Cardiac muscle cell (in vitro differentiated cells and primary cell): ENCODE measurements around the gene CCT7. TPM values are rescaled to one million over a fixed set of nuclear protein-coding genes. Genes with fewer than 3 reads are reported as not detected.

ENCODE experiments used
- DNase-seq, 2 donors: peaks; one replicate each; pipeline versions ENCODE4 v3.0.0 to v3.0.0-alpha.2; 2010 to 2017; ENCODE audit warnings: low read depth in 1 of 2, low spot score in 1 of 2
- H3K27ac ChIP-seq: fragments of 200-600 bp; sonication (generic); 2 replicates; pipeline ENCODE4 v1.5.1; 2016
- H3K27me3 ChIP-seq: fragments of 200-600 bp; sonication (generic); 2 replicates; pipeline ENCODE4 v1.6.0; 2016; ENCODE audit warnings: control low read depth
- H3K36me3 ChIP-seq: fragments of 200-600 bp; sonication (generic); 2 replicates; pipeline ENCODE4 v1.5.1; 2016; ENCODE audit warnings: control low read depth
- H3K4me1 ChIP-seq: fragments of 200-600 bp; sonication (generic); 2 replicates; pipeline ENCODE4 v1.8.1; 2017; ENCODE audit warnings: low read depth, mild to moderate bottlenecking, mixed run types
- H3K4me3 ChIP-seq: fragments of 200-600 bp; sonication (generic); 2 replicates; pipeline ENCODE4 v1.5.1; 2016; ENCODE audit warnings: mild to moderate bottlenecking
- H3K9me3 ChIP-seq: fragments of 200-600 bp; sonication (generic); 2 replicates; pipeline ENCODE4 v1.5.1; 2017; ENCODE audit warnings: low read depth, mild to moderate bottlenecking, control low read depth
- polyA plus RNA-seq: library from polyadenylated mRNA; unstranded; fragments of >200 nt; fragmentation: Nextera tagmentation; extraction: Ambion mirVana; gene quantifications from 2 replicates; pipeline ENCODE4 v1.2.1, GENCODE V29; 2016
- total RNA-seq: library from RNA; depleted of rRNA; stranded (reverse); fragments of >200 nt; gene quantifications from 2 replicates; pipeline ENCODE4 v1.2.3, GENCODE V29; 2016
- TF ChIP-seq, protein P1 (sequence below): IDR thresholded peaks from 2 replicates; pipeline ENCODE4 v1.5.1; 2012; ENCODE audit warnings: low read depth, mild to moderate bottlenecking, low read length

The CCT7 gene
- total and polyA plus RNA-seq, 2 experiments from 2014 or later, result 370 to 384 TPM

DNA sequence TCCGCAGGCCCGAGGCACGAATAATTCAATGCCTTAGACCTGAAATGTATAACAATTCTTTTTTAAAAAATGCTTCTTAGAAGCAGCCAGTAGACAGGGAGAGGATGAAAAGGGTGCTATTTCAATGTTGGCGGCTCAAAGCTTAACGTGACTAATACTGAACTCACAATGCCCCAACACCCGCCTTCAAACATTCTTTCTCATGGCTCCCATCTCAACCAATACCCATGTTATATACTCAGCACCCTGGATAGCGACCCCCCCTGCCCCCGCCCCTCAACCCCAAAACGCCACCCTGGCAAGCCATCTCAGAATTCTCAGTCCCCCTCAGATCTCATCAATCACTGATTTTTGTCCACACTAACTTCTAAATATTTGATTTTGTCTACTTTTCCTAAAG lies 45.7 kb downstream of the CCT7 start:
- TF ChIP-seq, protein P1, sequence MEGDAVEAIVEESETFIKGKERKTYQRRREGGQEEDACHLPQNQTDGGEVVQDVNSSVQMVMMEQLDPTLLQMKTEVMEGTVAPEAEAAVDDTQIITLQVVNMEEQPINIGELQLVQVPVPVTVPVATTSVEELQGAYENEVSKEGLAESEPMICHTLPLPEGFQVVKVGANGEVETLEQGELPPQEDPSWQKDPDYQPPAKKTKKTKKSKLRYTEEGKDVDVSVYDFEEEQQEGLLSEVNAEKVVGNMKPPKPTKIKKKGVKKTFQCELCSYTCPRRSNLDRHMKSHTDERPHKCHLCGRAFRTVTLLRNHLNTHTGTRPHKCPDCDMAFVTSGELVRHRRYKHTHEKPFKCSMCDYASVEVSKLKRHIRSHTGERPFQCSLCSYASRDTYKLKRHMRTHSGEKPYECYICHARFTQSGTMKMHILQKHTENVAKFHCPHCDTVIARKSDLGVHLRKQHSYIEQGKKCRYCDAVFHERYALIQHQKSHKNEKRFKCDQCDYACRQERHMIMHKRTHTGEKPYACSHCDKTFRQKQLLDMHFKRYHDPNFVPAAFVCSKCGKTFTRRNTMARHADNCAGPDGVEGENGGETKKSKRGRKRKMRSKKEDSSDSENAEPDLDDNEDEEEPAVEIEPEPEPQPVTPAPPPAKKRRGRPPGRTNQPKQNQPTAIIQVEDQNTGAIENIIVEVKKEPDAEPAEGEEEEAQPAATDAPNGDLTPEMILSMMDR, result no peak
- DNase-seq, result no peak

GRCh38 chr2:73281244-73281643 lies 47.1 kb downstream of the CCT7 start:
- H3K4me3 ChIP-seq, result no peak overlapping the region
- H3K4me1 ChIP-seq, result peaks cover 3% of the 10 kb centered on the region
- no peak for DNase-seq
- no peak overlapping the region for H3K27ac ChIP-seq
- H3K27me3 ChIP-seq, result peaks cover 38% of the 10 kb centered on the region
- no peaks in the 10 kb centered on the region for H3K36me3 ChIP-seq
- TF ChIP-seq, protein P1, result no peak
- H3K9me3 ChIP-seq, result no peaks in the 10 kb centered on the region

More for the DNA sequence above, 45.7 kb downstream of the CCT7 start:
- Histone ChIP-seq H3K36me3 (no peaks in the 10 kb centered on the region), H3K4me3 (no peak overlapping the region), H3K27ac (no peak overlapping the region), H3K4me1 (peaks cover 3% of the 10 kb centered on the region), H3K27me3 (peaks cover 24% of the 10 kb centered on the region), H3K9me3 (no peaks in the 10 kb centered on the region)

- TF ChIP-seq, protein P1, result no peak
- H3K36me3 ChIP-seq, result no peaks in the 10 kb centered on the region
- H3K4me3 ChIP-seq, result peak overlapping the region; percentile 67
- H3K4me1 ChIP-seq, result peaks cover 3% of the 10 kb centered on the region
- H3K9me3 ChIP-seq, result no peaks in the 10 kb centered on the region
- no peak for DNase-seq
- H3K27me3 ChIP-seq, result peaks cover 56% of the 10 kb centered on the region
- H3K27ac ChIP-seq, result no peak overlapping the region
Observed at GRCh38 chr2:73282924-73283544, 48.9 kb downstream of the CCT7 start.

DNA sequence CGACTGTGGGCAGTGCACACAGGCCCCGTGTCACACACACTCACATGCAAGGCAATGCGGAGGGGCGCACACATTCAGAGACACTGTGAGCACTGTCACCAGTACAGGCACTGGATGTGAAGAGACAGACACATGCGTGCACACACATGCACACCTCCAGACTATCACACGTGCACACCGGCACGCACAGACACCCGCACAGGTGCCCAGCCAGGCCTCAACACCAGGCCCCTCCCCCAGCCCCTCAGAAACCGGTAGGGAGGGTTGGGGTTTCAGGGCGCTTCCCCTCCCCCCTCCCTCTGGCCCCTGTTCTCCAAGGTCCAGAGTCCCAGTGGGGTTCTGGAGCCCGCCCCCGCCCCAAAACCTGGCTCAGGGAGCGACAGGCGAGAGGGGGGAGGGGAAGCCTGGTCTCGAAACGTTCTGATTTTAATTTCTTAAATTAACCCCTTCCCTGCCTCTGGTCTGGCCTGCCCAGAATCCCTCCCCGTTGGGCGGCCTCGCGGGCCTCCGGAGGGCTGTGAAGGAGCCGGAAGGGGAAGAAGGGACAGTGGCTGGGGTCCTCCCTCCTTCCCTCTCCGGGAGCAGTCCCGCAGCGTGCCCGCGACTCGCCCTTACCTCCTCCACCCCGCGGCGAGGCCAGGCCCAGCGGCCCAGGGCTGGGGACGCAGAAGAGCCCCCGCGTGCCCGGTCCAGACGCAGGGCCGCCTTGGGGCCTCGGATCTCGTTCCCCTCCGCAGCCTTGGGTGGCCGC lies 49.6 kb downstream of the CCT7 start:
- no peak for DNase-seq
- TF ChIP-seq, protein P1, result no peak
- peak overlapping the region; percentile 67 for H3K4me3 ChIP-seq
- peaks cover 63% of the 10 kb centered on the region for H3K27me3 ChIP-seq
- H3K27ac ChIP-seq, result no peak overlapping the region
- peaks cover 3% of the 10 kb centered on the region for H3K4me1 ChIP-seq
- H3K36me3 ChIP-seq, result no peaks in the 10 kb centered on the region
- no peaks in the 10 kb centered on the region for H3K9me3 ChIP-seq

DNA sequence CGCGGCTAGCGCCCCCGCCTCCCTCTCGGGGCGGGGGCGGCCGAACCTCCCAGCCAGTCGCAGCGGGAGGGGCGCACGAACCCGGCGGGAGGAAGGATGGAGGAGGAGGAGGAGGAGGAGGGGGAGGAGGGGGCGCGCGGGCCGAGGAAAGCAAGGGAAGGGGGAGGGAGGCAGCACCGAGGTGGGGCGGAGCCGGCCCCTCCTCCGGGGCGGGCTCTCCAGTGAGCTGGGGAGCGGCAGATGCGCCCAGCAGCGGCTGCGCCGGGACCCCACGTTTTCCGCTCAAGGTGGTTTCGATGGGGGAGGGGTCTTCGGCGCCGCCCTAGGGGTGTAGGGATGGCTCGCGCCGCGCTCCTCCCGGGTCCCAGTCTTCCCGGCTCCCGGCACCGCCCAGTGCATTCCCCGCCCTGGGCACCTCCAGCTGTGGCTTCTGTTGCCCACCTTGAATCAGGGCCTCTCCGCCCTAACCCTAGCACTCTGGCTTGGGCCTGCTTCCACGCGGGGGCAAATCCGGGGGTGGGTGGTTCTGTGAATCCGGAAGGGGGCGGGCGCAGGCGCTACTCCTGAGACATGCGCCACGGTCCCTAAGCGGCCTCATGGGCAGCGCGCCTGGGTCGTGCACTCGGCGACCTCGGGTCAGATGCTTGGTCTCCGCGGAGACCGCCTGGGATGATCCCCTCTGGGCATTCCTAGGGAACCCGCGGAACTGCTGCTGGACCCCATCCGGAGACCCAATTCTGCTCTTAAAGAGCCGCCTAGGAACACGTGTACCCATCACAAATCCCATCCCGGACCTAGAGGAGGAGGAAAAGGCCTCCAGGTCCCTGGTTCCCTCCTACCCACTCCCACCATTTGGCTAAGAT lies 50.4 kb downstream of the CCT7 start, which contains the start of gene FBXO41:
Gene FBXO41, minus strand, starts transcription at position 183 of the 863 bp plus-strand sequence. CDS start 14,848 bp downstream, outside the sequence.
- TF ChIP-seq, protein P1, result no peak
- H3K9me3 ChIP-seq, result no peaks in the 10 kb centered on the region
- no peak within 1 kb of the TSS for H3K27ac ChIP-seq
- H3K4me1 ChIP-seq, result peaks cover 3% of the 10 kb centered on the region
- peak within 1 kb of the TSS; percentile 67 for H3K4me3 ChIP-seq
- H3K36me3 ChIP-seq, result no peaks in the 10 kb centered on the region
- DNase-seq, result peak; percentile 47 to 55
- peaks cover 71% of the 10 kb centered on the region for H3K27me3 ChIP-seq
